ENCODE data around the gene FOXJ1.

The FOXJ1 gene

GRCh38 chr17:76137351-76138233, 3.5 kb downstream of the FOXJ1 start:
- no peak for TF ChIP-seq FOXP2 (optimal IDR thresholded peaks at IDR 0.05; ENCODE audit: borderline replicate concordance, extremely low read depth, extremely low read length, insufficient read depth)
- TF ChIP-seq REST (IDR thresholded peaks at IDR 0.05; ENCODE audit: insufficient read depth in 1 of 2, low read depth in 2 of 2, low read length in 2 of 2) = no peak
- TF ChIP-seq TAF1 (IDR thresholded peaks at IDR 0.05; ENCODE audit: borderline replicate concordance, insufficient read depth, low read length) = no peak
- no peak for TF ChIP-seq SIN3A (IDR thresholded peaks at IDR 0.05; ENCODE audit: borderline replicate concordance, insufficient read depth, low read length)
- TF ChIP-seq POLR2AphosphoS5 (IDR thresholded peaks at IDR 0.05; ENCODE audit: low read depth, low read length) = no peak

GRCh38 chr17:76137001-76137350, 4.1 kb downstream of the FOXJ1 start:
- no peak for TF ChIP-seq SIN3A (IDR thresholded peaks at IDR 0.05; ENCODE audit: borderline replicate concordance, insufficient read depth, low read length)
- TF ChIP-seq FOXP2 (optimal IDR thresholded peaks at IDR 0.05; ENCODE audit: borderline replicate concordance, extremely low read depth, extremely low read length, insufficient read depth) = no peak
- TF ChIP-seq REST (IDR thresholded peaks at IDR 0.05; ENCODE audit: insufficient read depth in 1 of 2, low read depth in 2 of 2, low read length in 2 of 2) = no peak
- TF ChIP-seq POLR2AphosphoS5 (IDR thresholded peaks at IDR 0.05; ENCODE audit: low read depth, low read length) = no peak
- TF ChIP-seq TAF1 (IDR thresholded peaks at IDR 0.05; ENCODE audit: borderline replicate concordance, insufficient read depth, low read length) = no peak

- TF ChIP-seq TAF1 (IDR thresholded peaks at IDR 0.05; ENCODE audit: borderline replicate concordance, insufficient read depth, low read length) (no peak), POLR2AphosphoS5 (IDR thresholded peaks at IDR 0.05; ENCODE audit: low read depth, low read length) (no peak), REST (IDR thresholded peaks at IDR 0.05; ENCODE audit: insufficient read depth in 1 of 2, low read depth in 2 of 2, low read length in 2 of 2) (no peak), SIN3A (IDR thresholded peaks at IDR 0.05; ENCODE audit: borderline replicate concordance, insufficient read depth, low read length) (no peak), FOXP2 (optimal IDR thresholded peaks at IDR 0.05; ENCODE audit: borderline replicate concordance, extremely low read depth, extremely low read length, insufficient read depth) (no peak)
These were observed 4.6 kb downstream of the FOXJ1 start for GRCh38 chr17:76136276-76137000.

DNA sequence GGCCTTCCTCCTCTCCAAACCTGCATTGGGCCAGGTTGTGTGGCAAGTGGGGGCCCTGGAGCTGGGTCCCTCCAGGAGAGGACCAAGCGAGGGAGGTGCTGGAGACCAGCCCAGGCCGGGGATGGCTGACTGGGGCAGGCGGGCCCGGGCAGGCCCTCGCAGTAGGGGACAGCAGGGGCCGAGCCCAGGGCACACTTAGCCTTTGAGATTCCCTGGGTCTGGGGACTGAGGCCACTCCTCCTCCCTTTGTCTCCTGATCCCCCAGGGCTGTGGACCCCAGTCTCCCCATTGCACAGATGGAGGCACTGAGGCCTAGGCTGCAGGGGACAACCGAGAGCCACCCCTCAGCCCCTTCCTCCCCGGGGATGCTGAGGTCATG, 5.2 kb downstream of the FOXJ1 start:
- no peak for TF ChIP-seq REST (IDR thresholded peaks at IDR 0.05; ENCODE audit: insufficient read depth in 1 of 2, low read depth in 2 of 2, low read length in 2 of 2)
- no peak for TF ChIP-seq FOXP2 (optimal IDR thresholded peaks at IDR 0.05; ENCODE audit: borderline replicate concordance, extremely low read depth, extremely low read length, insufficient read depth)
- TF ChIP-seq SIN3A (IDR thresholded peaks at IDR 0.05; ENCODE audit: borderline replicate concordance, insufficient read depth, low read length) = no peak
- TF ChIP-seq POLR2AphosphoS5 (IDR thresholded peaks at IDR 0.05; ENCODE audit: low read depth, low read length) = no peak
- no peak for TF ChIP-seq TAF1 (IDR thresholded peaks at IDR 0.05; ENCODE audit: borderline replicate concordance, insufficient read depth, low read length)

Measured in PFSK-1 (cell line).